Activated T-helper 2 cell treated with anti-CD3 and anti-CD28 coated beads, Interferon-gamma antibody, Interleukin-2, Interleukin-4, amounts not matched to agents 10 μg/mL and 5 μg/mL and 100 μg/mL, durations not matched to agents 14 hours and 24 hours and 36 hours (primary cell): ENCODE data around the gene PCDH10. TPM values are rescaled to one million over a fixed set of nuclear protein-coding genes. Genes with fewer than 3 reads are reported as not detected.
A peak's percentile ranks its signal among the peaks of the same experiment; 100 is the strongest.

Experiments used
- DNase-seq: peaks from one replicate; pipeline ENCODE4 v3.0.0; 2021; ENCODE audit warnings: low spot score
- H3K27ac Mint-ChIP-seq: one replicate; pipeline ENCODE4 v1.8.0; 2021; ENCODE audit warnings: mixed read lengths
- H3K27me3 Mint-ChIP-seq: one replicate; pipeline ENCODE4 v1.8.0; 2021; ENCODE audit warnings: low read depth, mixed read lengths
- H3K36me3 Mint-ChIP-seq: one replicate; pipeline ENCODE4 v1.8.0; 2021; ENCODE audit warnings: low read depth, mixed read lengths
- H3K4me1 Mint-ChIP-seq: one replicate; pipeline ENCODE4 v1.8.0; 2021; ENCODE audit warnings: low read depth, mixed read lengths
- H3K4me3 Mint-ChIP-seq: one replicate; pipeline ENCODE4 v1.8.0; 2021; ENCODE audit warnings: low read depth, mild to moderate bottlenecking, moderate library complexity, mixed read lengths
- H3K9me3 Mint-ChIP-seq: one replicate; pipeline ENCODE4 v1.8.0; 2021; ENCODE audit warnings: mixed read lengths
- intact Hi-C: fragments of 100-400 bp; cut with micrococcal nuclease; formaldehyde crosslinking; loops from one replicate; pipeline ENCODE4 v1.15.1; 2023
- total RNA-seq: library from RNA; stranded (reverse); gene quantifications from 2 replicates; pipeline ENCODE4 v1.2.3, GENCODE V29; 2022

PCDH10 gene
- 0.09 TPM in 1 of 2 replicates, not detected in the other for total RNA-seq

- H3K27ac Mint-ChIP-seq = peak within 1 kb of the TSS; percentile 52
- peaks cover 74% of the 10 kb centered on the region for H3K27me3 Mint-ChIP-seq
- H3K9me3 Mint-ChIP-seq = no peaks in the 10 kb centered on the region
- H3K4me1 Mint-ChIP-seq = peaks cover 17% of the 10 kb centered on the region
- H3K36me3 Mint-ChIP-seq = no peaks in the 10 kb centered on the region
- intact Hi-C loops = no loop called here
- peak within 1 kb of the TSS; percentile 72 for H3K4me3 Mint-ChIP-seq
- DNase-seq = peak; percentile 41
Observed at GRCh38 chr4:133148690-133149363, at the start of gene PCDH10. Gene PCDH10, plus strand, starts transcription at chr4:133149294. Its CDS starts 847 bp downstream, at chr4:133150141.

GRCh38 chr4:133102043-133102442 lies 47.1 kb upstream of the PCDH10 start:
- intact Hi-C loops = no loop called here
- no peak for DNase-seq
- H3K27ac Mint-ChIP-seq = no peak overlapping the region
- no peaks in the 10 kb centered on the region for H3K36me3 Mint-ChIP-seq
- H3K4me1 Mint-ChIP-seq = no peaks in the 10 kb centered on the region
- H3K9me3 Mint-ChIP-seq = peaks cover 4% of the 10 kb centered on the region
- no peak overlapping the region for H3K4me3 Mint-ChIP-seq
- no peaks in the 10 kb centered on the region for H3K27me3 Mint-ChIP-seq

GRCh38 chr4:133102612-133103409 lies 46.3 kb upstream of the PCDH10 start:
- DNase-seq = no peak
- Mint-ChIP-seq H3K27me3 (no peaks in the 10 kb centered on the region), H3K27ac (no peak overlapping the region), H3K4me3 (no peak overlapping the region), H3K4me1 (no peaks in the 10 kb centered on the region), H3K36me3 (no peaks in the 10 kb centered on the region), H3K9me3 (peaks cover 4% of the 10 kb centered on the region)
- intact Hi-C loops = no loop called here

GRCh38 chr4:133112641-133113040 lies 36.5 kb upstream of the PCDH10 start:
- Mint-ChIP-seq H3K27me3 (no peaks in the 10 kb centered on the region), H3K9me3 (no peaks in the 10 kb centered on the region), H3K4me1 (no peaks in the 10 kb centered on the region), H3K36me3 (no peaks in the 10 kb centered on the region), H3K27ac (no peak overlapping the region), H3K4me3 (no peak overlapping the region)
- no peak for DNase-seq
- intact Hi-C loops = no loop called here

- no peak overlapping the region for H3K27ac Mint-ChIP-seq
- DNase-seq = no peak
- no peaks in the 10 kb centered on the region for H3K27me3 Mint-ChIP-seq
- H3K36me3 Mint-ChIP-seq = no peaks in the 10 kb centered on the region
- intact Hi-C loops = no loop called here
- H3K4me1 Mint-ChIP-seq = no peaks in the 10 kb centered on the region
- no peaks in the 10 kb centered on the region for H3K9me3 Mint-ChIP-seq
- no peak overlapping the region for H3K4me3 Mint-ChIP-seq
Observed at GRCh38 chr4:133124746-133125145, 24.3 kb upstream of the PCDH10 start.

GRCh38 chr4:133127500-133127899 lies 21.6 kb upstream of the PCDH10 start:
- intact Hi-C loops = no loop called here
- no peak for DNase-seq
- Mint-ChIP-seq H3K9me3 (no peaks in the 10 kb centered on the region), H3K4me3 (no peak overlapping the region), H3K27ac (no peak overlapping the region), H3K4me1 (no peaks in the 10 kb centered on the region), H3K36me3 (no peaks in the 10 kb centered on the region), H3K27me3 (no peaks in the 10 kb centered on the region)

GRCh38 chr4:133129237-133129636 lies 19.9 kb upstream of the PCDH10 start:
- Mint-ChIP-seq H3K36me3 (no peaks in the 10 kb centered on the region), H3K4me3 (no peak overlapping the region), H3K27me3 (no peaks in the 10 kb centered on the region), H3K9me3 (no peaks in the 10 kb centered on the region), H3K4me1 (no peaks in the 10 kb centered on the region), H3K27ac (no peak overlapping the region)
- intact Hi-C loops = no loop called here
- DNase-seq = no peak

GRCh38 chr4:133130171-133130570 lies 18.9 kb upstream of the PCDH10 start:
- Mint-ChIP-seq H3K4me1 (no peaks in the 10 kb centered on the region), H3K4me3 (no peak overlapping the region), H3K36me3 (no peaks in the 10 kb centered on the region), H3K9me3 (no peaks in the 10 kb centered on the region), H3K27me3 (no peaks in the 10 kb centered on the region), H3K27ac (no peak overlapping the region)
- intact Hi-C loops = no loop called here
- DNase-seq = no peak

GRCh38 chr4:133131829-133132460 lies 17.1 kb upstream of the PCDH10 start:
- H3K27me3 Mint-ChIP-seq = no peaks in the 10 kb centered on the region
- H3K27ac Mint-ChIP-seq = no peak overlapping the region
- intact Hi-C loops = no loop called here
- H3K4me3 Mint-ChIP-seq = no peak overlapping the region
- H3K9me3 Mint-ChIP-seq = no peaks in the 10 kb centered on the region
- no peaks in the 10 kb centered on the region for H3K4me1 Mint-ChIP-seq
- no peaks in the 10 kb centered on the region for H3K36me3 Mint-ChIP-seq
- DNase-seq = no peak

GRCh38 chr4:133136833-133137232 lies 12.3 kb upstream of the PCDH10 start:
- Mint-ChIP-seq H3K4me1 (no peaks in the 10 kb centered on the region), H3K27ac (no peak overlapping the region), H3K36me3 (no peaks in the 10 kb centered on the region), H3K4me3 (no peak overlapping the region), H3K27me3 (no peaks in the 10 kb centered on the region), H3K9me3 (no peaks in the 10 kb centered on the region)
- no peak for DNase-seq
- intact Hi-C loops = no loop called here

GRCh38 chr4:133137571-133137970 lies 11.5 kb upstream of the PCDH10 start:
- Mint-ChIP-seq H3K4me3 (no peak overlapping the region), H3K9me3 (no peaks in the 10 kb centered on the region), H3K27ac (no peak overlapping the region), H3K36me3 (no peaks in the 10 kb centered on the region), H3K27me3 (no peaks in the 10 kb centered on the region), H3K4me1 (no peaks in the 10 kb centered on the region)
- no peak for DNase-seq
- intact Hi-C loops = no loop called here

GRCh38 chr4:133143775-133144430 lies 5.2 kb upstream of the PCDH10 start:
- H3K27ac Mint-ChIP-seq = no peak overlapping the region
- intact Hi-C loops = no loop called here
- no peak for DNase-seq
- H3K4me3 Mint-ChIP-seq = no peak overlapping the region
- H3K4me1 Mint-ChIP-seq = peaks cover 6% of the 10 kb centered on the region
- H3K9me3 Mint-ChIP-seq = no peaks in the 10 kb centered on the region
- peaks cover 32% of the 10 kb centered on the region for H3K27me3 Mint-ChIP-seq
- no peaks in the 10 kb centered on the region for H3K36me3 Mint-ChIP-seq
